K562 (cell line): Measurements from ENCODE around the gene KBTBD4. TPM values are rescaled to one million over a fixed set of nuclear protein-coding genes. Genes with fewer than 3 reads are reported as not detected.

Experiments used
- ASH1L ChIP-seq: fragments of 450-650 bp; IDR thresholded peaks from 2 replicates; pipeline ENCODE4 v1.6.1; 2018; ENCODE audit warnings: borderline replicate concordance, mild to moderate bottlenecking, low read depth; ENCODE audit not compliant: partially characterized antibody
- ATF7 ChIP-seq: fragments of 450-650 bp; IDR thresholded peaks from 2 replicates; pipeline ENCODE4 v1.7.1; 2014; ENCODE audit warnings: mild to moderate bottlenecking, moderate library complexity
- CREB3L1 ChIP-seq: fragments of 450-650 bp; IDR thresholded peaks from 2 replicates; pipeline ENCODE4 v1.6.1; 2014; ENCODE audit warnings: low read depth, mild to moderate bottlenecking, moderate library complexity, borderline replicate concordance
- EWSR1 ChIP-seq: fragments of 450-650 bp; IDR thresholded peaks from 2 replicates; pipeline ENCODE4 v1.6.1; 2018; ENCODE audit warnings: borderline replicate concordance, mild to moderate bottlenecking, low read depth, moderate library complexity; ENCODE audit not compliant: partially characterized antibody
- FOXM1 ChIP-seq, 2 experiments: fragments of 450-650 bp in 1 of 2; sonication (generic) in 1 of 2; formaldehyde crosslinking in 1 of 2; IDR thresholded peaks; 2 replicates each; pipeline versions ENCODE4 v1.6.1 to v1.9.0; 2017 to 2022; ENCODE audit warnings: low read depth in 2 of 2, mild to moderate bottlenecking in 2 of 2, missing genetic modification reagents in 1 of 2, moderate library complexity in 1 of 2
- GATAD2A ChIP-seq: fragments of 450-650 bp; IDR thresholded peaks from 2 replicates; pipeline ENCODE4 v1.6.1; 2017
- GTF2A2 ChIP-seq: IDR thresholded peaks from 2 replicates; pipeline ENCODE4 v1.6.1; 2016; ENCODE audit warnings: mild to moderate bottlenecking, missing genetic modification characterization, missing compliant biosample characterization
- HMG20A ChIP-seq: fragments of 450-650 bp; formaldehyde crosslinking; conservative IDR thresholded peaks from 2 replicates; pipeline ENCODE4 v1.4.0; 2020; ENCODE audit warnings: mild to moderate bottlenecking, mixed read lengths
- LCOR ChIP-seq: sonication (generic); formaldehyde crosslinking; IDR thresholded peaks from 2 replicates; pipeline ENCODE4 v1.8.0; 2022; ENCODE audit warnings: mild to moderate bottlenecking, missing genetic modification reagents
- MTA1 ChIP-seq: fragments of 450-650 bp; IDR thresholded peaks from 2 replicates; pipeline ENCODE4 v1.6.1; 2017; ENCODE audit warnings: borderline replicate concordance
- RHOXF2B ChIP-seq: fragments of 250-450 bp; sonication (Bioruptor Pico); conservative IDR thresholded peaks from 2 replicates; pipeline ENCODE4 v1.5.1; 2021
- SNIP1 ChIP-seq: fragments of 450-650 bp; IDR thresholded peaks from 2 replicates; pipeline ENCODE4 v1.7.1; 2017; ENCODE audit warnings: low read depth, mild to moderate bottlenecking
- TFAM ChIP-seq: fragments of 250-450 bp; sonication (Bioruptor Pico); conservative IDR thresholded peaks from 2 replicates; pipeline ENCODE4 v1.5.0; 2021; ENCODE audit warnings: mild to moderate bottlenecking, moderate library complexity
- THRB ChIP-seq: fragments of 450-650 bp; formaldehyde crosslinking; conservative IDR thresholded peaks from 2 replicates; pipeline ENCODE4 v1.4.0; 2022; ENCODE audit warnings: mild to moderate bottlenecking, missing genetic modification characterization
- U2AF2 ChIP-seq: fragments of 200-400 bp; formaldehyde crosslinking; optimal IDR thresholded peaks from 2 replicates; pipeline ENCODE3; 2017; ENCODE audit warnings: low read depth, mild to moderate bottlenecking, low read length
- ZBTB11 ChIP-seq, 3 experiments: fragments of 200-800 bp in 1 of 3; fragments of 250-450 bp in 1 of 3; fragments of 450-650 bp in 1 of 3; sonication (Bioruptor Pico) in 1 of 3; sonication (Bioruptor generic) in 1 of 3; formaldehyde crosslinking in 1 of 3; IDR thresholded peaks; 2 replicates each; pipeline versions ENCODE4 v1.6.1 to v1.8.0; 2016 to 2022; ENCODE audit warnings: mild to moderate bottlenecking in 2 of 3, missing genetic modification characterization in 2 of 3, missing compliant biosample characterization in 1 of 3, moderate library complexity in 1 of 3
- ZBTB8A ChIP-seq: fragments of 450-650 bp; IDR thresholded peaks from 2 replicates; pipeline ENCODE4 v1.6.1; 2018; ENCODE audit warnings: mild to moderate bottlenecking, moderate library complexity; ENCODE audit not compliant: partially characterized antibody
- ZNF133 ChIP-seq: fragments of 250-450 bp; sonication (Bioruptor Pico); IDR thresholded peaks from 2 replicates; pipeline ENCODE4 v1.4.0; 2020; ENCODE audit warnings: mild to moderate bottlenecking
- ZNF316 ChIP-seq: fragments of 450-650 bp; IDR thresholded peaks from 2 replicates; pipeline ENCODE4 v1.6.1; 2016
- ZNF507 ChIP-seq: conservative IDR thresholded peaks from 2 replicates; pipeline ENCODE4 v1.6.1; 2017; ENCODE audit warnings: missing genetic modification characterization, missing compliant biosample characterization
- polyA plus RNA-seq, 8 experiments: library from polyadenylated mRNA; depleted of rRNA in 4 of 8; stranded (reverse) in 5 of 8; unstranded in 3 of 8; fragments of >200 nt; fragmentation: Nextera tagmentation in 2 of 8; fragmentation: Illumina TruSeq in 1 of 8; extraction: Ambion mirVana in 2 of 8; extraction: Trizol in 1 of 8; gene quantifications; 2 replicates each; pipeline versions ENCODE4 v1.2.1 to v1.2.3, GENCODE V29; 2011 to 2014; ENCODE audit warnings: inconsistent platforms in 1 of 8, missing spikeins in 1 of 8
- total RNA-seq, 7 experiments: library from RNA; depleted of rRNA in 6 of 7; stranded (reverse); fragments of >200 nt in 6 of 7; fragmentation: Illumina TruSeq in 2 of 7; extraction: Trizol in 2 of 7; gene quantifications; 2 replicates each; pipeline versions ENCODE4 v1.2.1 to v1.2.3, GENCODE V29; 2011 to 2021; ENCODE audit warnings: low replicate concordance in 1 of 7

KBTBD4 gene
- total and polyA plus RNA-seq, 9 of the 15 experiments (the other 6 are each of a cell fraction or from before 2014, with no cell fraction given): 7.0 to 33.9 (median 13.3) TPM

- TF ChIP-seq ZBTB11 (CRISPR knock-in tag; IDR thresholded peaks at IDR 0.05) (peak; percentile 99 to 100 (median 100)), ASH1L (peak; percentile 63), EWSR1 (no peak), ZNF507 (tag) (no peak), GATAD2A (no peak), HMG20A (CRISPR knock-in tag) (no peak), ATF7 (peak; percentile 88), GTF2A2 (tag) (0 out of 2 replicates have a peak, but pooled peaks have one; percentile 37), TFAM (CRISPR knock-in tag) (no peak), LCOR (CRISPR knock-in tag) (peak; percentile 96), ZNF316 (0 out of 2 replicates have a peak, but pooled peaks have one; percentile 9), MTA1 (peak; percentile 88), ZNF133 (CRISPR knock-in tag) (no peak; the same call in 1 of the 2 replicates), THRB (peak; percentile 51; the same call in 1 of the 2 replicates), RHOXF2B (CRISPR knock-in tag) (peak; percentile 56; the same call in 1 of the 2 replicates), ZBTB8A (no peak), SNIP1 (no peak), CREB3L1 (peak; percentile 90; the same call in 1 of the 2 replicates), U2AF2 (no peak), FOXM1 (IDR thresholded peaks at IDR 0.05; ENCODE audit: low read depth) (peak; percentile 57), FOXM1 (CRISPR knock-in tag; IDR thresholded peaks at IDR 0.05; ENCODE audit: low read depth) (peak; percentile 80; the same call in 1 of the 2 replicates)
These were observed at the start of gene KBTBD4, which contains the start of gene NDUFS3 (continued) for GRCh38 chr11:47578524-47579494.
